Activated T-cell treated with anti-CD3 and anti-CD28 coated beads for 24 hours (primary cell): ENCODE data around the gene GPC1.

ENCODE experiments used
- DNase-seq: peaks from one replicate; pipeline ENCODE4 v3.0.0-alpha.2; 2020; ENCODE audit warnings: low read depth

GPC1 gene

GRCh38 chr2:240456447-240457222 lies 21.2 kb downstream of the GPC1 start:
- DNase-seq = no peak

- no peak for DNase-seq
Measured at GRCh38 chr2:240457223-240458043, 22.0 kb downstream of the GPC1 start.

- no peak for DNase-seq
Measured at GRCh38 chr2:240458044-240458899, 22.8 kb downstream of the GPC1 start.

GRCh38 chr2:240458900-240459391 lies 23.5 kb downstream of the GPC1 start:
- DNase-seq = no peak

- DNase-seq = no peak
Measured at GRCh38 chr2:240459401-240460252, 24.2 kb downstream of the GPC1 start.

GRCh38 chr2:240460253-240460711 lies 24.8 kb downstream of the GPC1 start:
- DNase-seq = no peak

GRCh38 chr2:240460781-240461431 lies 25.4 kb downstream of the GPC1 start:
- DNase-seq = no peak

- DNase-seq = no peak
Measured at GRCh38 chr2:240461471-240462072, 26.1 kb downstream of the GPC1 start.

GRCh38 chr2:240462073-240462706 lies 26.7 kb downstream of the GPC1 start:
- no peak for DNase-seq

- DNase-seq = no peak
Measured at GRCh38 chr2:240462707-240463273, 27.3 kb downstream of the GPC1 start.

- DNase-seq = no peak
Measured at GRCh38 chr2:240463274-240463865, 27.9 kb downstream of the GPC1 start.

- DNase-seq = no peak
Measured at GRCh38 chr2:240463866-240464481, 28.5 kb downstream of the GPC1 start.

GRCh38 chr2:240464514-240465241 lies 29.2 kb downstream of the GPC1 start:
- no peak for DNase-seq

GRCh38 chr2:240465268-240465764 lies 29.9 kb downstream of the GPC1 start:
- no peak for DNase-seq

GRCh38 chr2:240465765-240466578 lies 30.5 kb downstream of the GPC1 start:
- DNase-seq = no peak

- no peak for DNase-seq
Measured at GRCh38 chr2:240466579-240467148, 31.2 kb downstream of the GPC1 start.
